GM21723 (cell line): ENCODE results near the gene ZNF330.

Source experiments
- ATAC-seq: cut with Tn5 transposase; IDR thresholded peaks from one replicate; pipeline ENCODE4 v1.9.1; 2021; ENCODE audit warnings: mild to moderate bottlenecking, moderate library complexity; ENCODE audit not compliant: unreplicated experiment

Gene ZNF330

GRCh38 chr4:141229408-141230101 lies 8.9 kb downstream of the ZNF330 start:
- peak; percentile 48 for ATAC-seq

GRCh38 chr4:141233673-141234072 lies 13.0 kb downstream of the ZNF330 start:
- ATAC-seq = no peak

- ATAC-seq = no peak
These were observed 17.5 kb downstream of the ZNF330 start for GRCh38 chr4:141238186-141238585.

GRCh38 chr4:141240259-141240658 lies 19.6 kb downstream of the ZNF330 start:
- no peak for ATAC-seq

GRCh38 chr4:141240671-141241070 lies 20.0 kb downstream of the ZNF330 start:
- ATAC-seq = no peak

- ATAC-seq = no peak
These were observed 21.3 kb downstream of the ZNF330 start for GRCh38 chr4:141241986-141242385.

GRCh38 chr4:141244419-141244818 lies 23.7 kb downstream of the ZNF330 start:
- no peak for ATAC-seq

GRCh38 chr4:141246243-141246642 lies 25.5 kb downstream of the ZNF330 start:
- no peak for ATAC-seq

GRCh38 chr4:141246683-141247429 lies 26.2 kb downstream of the ZNF330 start:
- ATAC-seq = no peak

GRCh38 chr4:141247430-141247780 lies 26.7 kb downstream of the ZNF330 start:
- no peak for ATAC-seq

- no peak for ATAC-seq
These were observed 27.3 kb downstream of the ZNF330 start for GRCh38 chr4:141248029-141248428.

- no peak for ATAC-seq
These were observed 27.8 kb downstream of the ZNF330 start for GRCh38 chr4:141248486-141248885.

GRCh38 chr4:141254326-141254725 lies 33.6 kb downstream of the ZNF330 start:
- no peak for ATAC-seq

- ATAC-seq = no peak
These were observed 34.3 kb downstream of the ZNF330 start for GRCh38 chr4:141255016-141255415.

- no peak for ATAC-seq
These were observed 37.9 kb downstream of the ZNF330 start for GRCh38 chr4:141258558-141258957.

- ATAC-seq = no peak
These were observed 55.1 kb downstream of the ZNF330 start for GRCh38 chr4:141275834-141276233.

- ATAC-seq = no peak
These were observed 62.5 kb downstream of the ZNF330 start for GRCh38 chr4:141283152-141283551.

GRCh38 chr4:141283563-141283962 lies 62.9 kb downstream of the ZNF330 start:
- ATAC-seq = no peak
